HG02884 (cell line): ENCODE measurements around the gene C3orf22.
"Not testable (repeated sequence)": the region's sequence is repeated elsewhere in the genome, so short reads cannot be mapped to it uniquely, and the experiment has no call there.

Experiments
- ATAC-seq: cut with Tn5 transposase; IDR thresholded peaks from one replicate; pipeline ENCODE4 v1.9.1; 2021; ENCODE audit warnings: mild to moderate bottlenecking, moderate library complexity; ENCODE audit not compliant: unreplicated experiment

The C3orf22 gene

GRCh38 chr3:126544596-126545281 lies 14.0 kb downstream of the C3orf22 start:
- ATAC-seq, result no peak

DNA sequence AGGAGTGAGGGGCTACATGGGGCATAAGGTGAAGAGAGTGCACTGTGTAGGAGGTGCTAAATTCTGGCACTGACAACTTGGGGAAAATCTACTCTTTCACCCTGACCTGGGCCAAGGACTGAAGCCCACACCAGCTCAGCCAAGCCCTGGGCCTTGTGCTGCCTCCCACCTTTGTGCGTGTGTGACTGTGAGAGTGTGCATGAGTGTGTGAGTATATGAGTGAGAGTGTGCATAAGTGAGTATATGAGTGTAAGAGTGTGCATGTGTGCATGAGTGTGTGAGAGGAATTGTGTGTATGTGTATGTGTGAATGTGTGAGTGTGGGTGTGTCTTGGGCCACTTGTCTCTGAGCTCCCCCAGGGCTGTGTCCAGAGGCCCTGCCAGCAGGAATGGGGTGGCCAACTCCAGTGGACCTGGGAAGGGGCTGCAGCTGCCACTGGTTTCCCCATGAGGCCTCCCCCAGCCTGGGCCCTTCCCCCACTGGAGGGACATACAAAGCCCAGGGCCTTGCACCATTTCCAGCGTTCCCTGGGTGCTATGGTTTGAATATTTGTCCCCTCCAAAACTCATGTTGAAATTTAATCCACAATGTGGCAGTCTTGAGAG lies 15.2 kb downstream of the C3orf22 start:
- no peak for ATAC-seq

DNA sequence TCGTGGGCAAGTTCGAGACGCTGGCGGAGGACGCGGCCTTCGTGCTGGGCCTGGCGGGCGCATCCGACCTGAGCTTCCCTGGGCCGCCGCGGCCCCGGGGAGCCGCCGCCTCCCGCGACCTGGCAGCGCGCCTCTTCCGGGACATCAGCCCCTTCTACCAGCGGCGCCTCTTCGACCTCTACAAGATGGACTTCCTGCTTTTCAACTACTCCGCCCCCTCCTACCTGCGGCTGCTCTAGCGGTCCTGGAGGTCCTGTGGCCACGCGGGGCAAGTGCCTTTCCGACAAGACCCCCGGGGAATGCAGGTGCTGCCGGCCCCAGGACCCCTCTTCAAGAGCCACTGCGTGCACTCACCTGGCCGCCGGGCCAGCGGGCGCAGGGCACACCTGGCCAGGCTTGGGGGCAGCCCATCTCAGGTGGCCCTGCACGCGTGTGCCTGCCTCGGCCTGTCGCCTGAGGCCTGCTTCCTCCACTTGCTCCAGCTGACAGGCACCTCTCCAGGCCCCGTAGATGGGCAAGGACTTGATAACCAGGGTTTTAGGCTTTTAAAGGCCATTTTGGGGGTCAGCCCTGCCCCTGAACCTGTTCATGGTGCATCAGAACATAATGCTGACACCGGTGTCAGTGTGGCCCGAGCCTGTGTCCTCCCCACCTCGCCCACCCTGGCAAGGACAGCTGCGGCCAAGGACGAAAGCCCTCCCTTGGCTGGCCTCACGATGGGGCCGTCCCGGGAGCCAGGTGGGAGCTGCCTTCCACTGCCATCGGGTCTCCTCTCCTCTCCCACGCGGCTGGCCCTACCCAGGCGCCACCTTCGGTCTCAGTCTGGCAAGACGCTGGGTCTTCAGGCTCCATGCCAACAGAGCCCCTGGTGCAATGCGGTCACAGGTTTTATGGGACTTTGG lies 16.1 kb downstream of the C3orf22 start:
- ATAC-seq, result no peak

- ATAC-seq, result no peak
These were observed 16.9 kb downstream of the C3orf22 start for GRCh38 chr3:126541628-126542339.

DNA sequence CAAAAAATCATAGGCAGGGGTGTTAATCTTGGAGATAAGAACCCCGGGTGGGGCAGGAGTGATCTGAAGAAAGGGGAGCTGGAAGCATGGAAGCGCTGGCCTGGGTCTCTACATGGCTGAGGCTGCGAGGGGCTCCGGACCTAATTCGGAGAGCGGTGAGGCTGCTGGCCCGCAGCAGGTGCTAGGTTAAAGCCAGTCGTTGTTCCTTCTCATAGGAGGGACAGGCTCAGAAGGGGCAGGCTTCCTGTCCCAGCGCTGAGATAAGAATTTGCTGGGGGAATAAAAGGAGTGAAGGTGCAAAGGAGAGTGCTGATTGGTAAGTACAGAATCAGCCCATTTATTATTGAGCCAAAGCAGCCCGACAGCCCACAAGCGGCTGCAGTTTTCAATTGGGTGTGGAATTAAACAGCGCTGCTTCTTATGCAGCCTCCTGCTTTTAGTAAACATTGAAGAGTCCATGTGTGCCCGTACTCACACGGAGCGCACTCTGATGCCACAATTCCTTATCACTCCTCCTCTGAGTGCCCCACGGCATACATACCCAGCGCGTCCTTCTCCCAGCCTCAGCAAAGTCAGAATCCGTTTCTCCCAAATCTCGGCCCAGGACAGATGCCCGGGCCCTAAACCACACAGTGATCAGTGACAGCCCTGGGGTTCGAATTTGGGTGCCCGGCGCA lies 17.6 kb downstream of the C3orf22 start:
- ATAC-seq, result no peak

- no peak for ATAC-seq
These were observed 18.3 kb downstream of the C3orf22 start for GRCh38 chr3:126540342-126540849.

DNA sequence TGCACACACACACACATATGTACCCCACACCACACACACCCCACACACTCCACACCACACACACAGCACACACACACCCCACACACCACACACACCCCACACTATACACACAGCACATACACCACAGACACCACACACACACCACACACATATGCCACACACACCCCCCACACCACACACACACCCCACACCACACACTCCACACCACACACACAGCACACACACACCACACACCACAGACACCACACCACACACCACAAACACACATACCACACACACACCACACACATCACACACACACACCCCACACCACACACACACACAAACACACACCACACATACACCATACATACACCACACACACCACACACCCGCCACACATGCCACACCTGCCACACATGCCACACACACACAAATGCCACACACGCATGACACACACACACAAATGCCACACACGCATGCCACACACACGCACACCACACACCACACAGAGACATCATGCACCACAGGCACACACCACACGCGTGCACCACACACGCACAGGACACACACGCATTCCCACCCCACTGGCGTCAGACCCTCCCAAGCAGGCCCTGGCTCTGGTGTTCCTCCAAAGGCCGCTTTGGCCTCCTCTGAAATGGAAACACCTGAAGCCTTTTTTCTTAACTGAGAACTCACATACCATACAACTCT lies 19.0 kb downstream of the C3orf22 start:
- no peak for ATAC-seq

DNA sequence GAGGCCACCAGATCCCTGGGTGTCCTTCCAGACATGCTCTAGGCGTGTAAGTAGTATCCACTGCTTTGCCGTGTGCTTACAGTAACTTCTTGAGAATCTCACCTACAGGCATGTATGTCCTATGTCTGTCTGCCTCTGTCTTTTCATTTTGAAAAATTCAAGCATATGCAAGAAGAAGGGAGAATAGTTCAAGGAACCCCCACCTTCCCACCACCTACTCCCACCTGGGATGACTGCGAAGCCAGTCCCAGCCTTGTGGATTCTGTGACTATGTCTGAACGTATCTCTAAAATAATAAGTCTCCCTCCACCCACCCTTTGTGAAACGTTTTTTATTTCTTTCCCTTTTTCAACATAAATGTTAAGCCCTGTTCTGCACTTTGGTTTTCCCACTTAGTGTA lies 19.8 kb downstream of the C3orf22 start:
- no peak for ATAC-seq

- ATAC-seq, result no peak
These were observed 20.4 kb downstream of the C3orf22 start for GRCh38 chr3:126538316-126538715.

GRCh38 chr3:126537730-126538281 lies 20.9 kb downstream of the C3orf22 start:
- ATAC-seq, result no peak

GRCh38 chr3:126537116-126537729 lies 21.5 kb downstream of the C3orf22 start:
- no peak for ATAC-seq

DNA sequence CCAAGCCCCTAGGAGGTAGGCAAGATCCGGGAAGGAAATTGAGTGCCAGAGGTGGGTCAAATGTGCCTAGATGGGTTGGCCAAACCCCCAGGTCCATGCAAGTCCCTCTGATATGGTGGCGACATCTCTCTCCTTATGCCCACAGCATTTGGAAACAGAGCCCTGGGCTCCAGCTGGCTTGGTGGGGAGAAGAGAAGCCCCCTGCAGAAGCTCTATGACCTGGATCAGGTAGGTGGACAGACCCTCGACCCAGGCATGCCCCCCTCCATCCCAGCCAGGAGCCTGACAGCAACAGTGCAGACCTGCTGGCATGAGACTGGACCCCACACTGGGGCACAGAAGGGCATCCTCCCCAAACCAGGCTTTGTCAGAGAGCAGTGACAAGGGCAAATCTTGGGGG lies 22.6 kb downstream of the C3orf22 start:
- ATAC-seq, result no peak

DNA sequence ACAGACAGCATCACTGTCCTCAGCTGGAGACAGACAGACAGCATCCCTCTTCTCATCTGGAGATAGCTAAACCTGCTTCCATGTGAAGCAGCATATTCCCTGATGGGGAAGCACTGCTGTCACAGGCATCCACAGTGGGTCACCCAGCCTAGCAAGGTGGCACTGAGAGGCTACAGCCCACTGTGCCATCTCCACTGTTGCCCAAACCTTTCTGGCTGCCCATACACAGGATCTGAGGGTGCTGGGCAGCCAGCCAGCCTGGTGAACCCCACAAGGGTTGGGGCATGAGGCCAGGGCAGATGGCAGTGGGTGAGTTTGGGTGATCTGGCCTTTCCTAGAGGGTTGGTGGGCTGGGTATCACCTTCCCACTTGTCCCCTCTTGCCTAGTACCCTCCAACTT lies 23.1 kb downstream of the C3orf22 start:
- no peak for ATAC-seq

GRCh38 chr3:126534716-126535115 lies 24.0 kb downstream of the C3orf22 start:
- not testable (repeated sequence) for ATAC-seq

GRCh38 chr3:126533506-126533905 lies 25.2 kb downstream of the C3orf22 start:
- no peak for ATAC-seq

GRCh38 chr3:126531051-126531330 lies 27.7 kb downstream of the C3orf22 start:
- ATAC-seq, result no peak

DNA sequence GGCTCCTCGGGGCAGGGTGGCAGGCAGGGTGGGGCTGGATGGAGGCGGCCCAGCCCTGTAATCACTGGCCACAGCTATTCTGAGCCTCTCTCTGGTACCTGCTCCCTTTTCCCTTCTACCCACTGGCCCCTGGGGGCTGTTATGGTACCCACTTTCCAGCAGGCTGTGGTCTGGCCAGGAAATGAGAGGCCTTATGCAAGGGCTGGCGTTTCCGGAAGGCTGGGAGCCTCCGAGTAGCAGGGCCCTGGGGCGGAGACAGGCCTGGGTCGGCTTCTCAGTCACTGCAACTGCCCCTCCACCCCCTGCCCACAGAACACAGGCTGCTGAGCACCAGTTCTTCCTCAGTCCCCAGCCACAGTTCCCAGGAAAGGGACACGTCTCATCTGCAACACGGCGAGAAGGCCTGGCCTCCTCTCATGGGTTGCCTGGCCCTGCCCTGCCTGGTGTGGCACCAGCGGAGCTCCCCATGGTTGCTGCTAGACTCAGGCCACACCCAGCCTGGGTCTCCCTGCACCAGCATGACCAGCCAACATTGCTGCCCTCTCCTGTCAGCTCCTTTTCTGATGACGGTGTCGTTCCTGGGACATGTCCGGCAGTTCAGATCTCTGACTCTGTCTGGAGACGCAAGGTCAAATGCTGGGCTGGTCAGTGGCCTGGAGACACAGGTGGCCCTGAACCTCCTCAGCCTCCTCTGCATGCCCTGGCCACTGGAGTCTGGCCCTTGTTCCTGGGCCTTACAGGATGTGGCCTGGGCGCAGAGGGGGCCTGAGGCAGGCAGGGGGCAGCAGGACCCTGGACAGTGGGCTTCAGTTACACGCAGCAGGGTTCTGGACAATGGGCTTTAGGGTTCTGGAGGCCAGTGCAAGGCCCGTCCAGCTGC lies 28.3 kb downstream of the C3orf22 start:
- no peak for ATAC-seq

GRCh38 chr3:126529585-126530170 lies 29.1 kb downstream of the C3orf22 start:
- no peak for ATAC-seq
